ENCODE results near the gene PHYHIPL.

DNA sequence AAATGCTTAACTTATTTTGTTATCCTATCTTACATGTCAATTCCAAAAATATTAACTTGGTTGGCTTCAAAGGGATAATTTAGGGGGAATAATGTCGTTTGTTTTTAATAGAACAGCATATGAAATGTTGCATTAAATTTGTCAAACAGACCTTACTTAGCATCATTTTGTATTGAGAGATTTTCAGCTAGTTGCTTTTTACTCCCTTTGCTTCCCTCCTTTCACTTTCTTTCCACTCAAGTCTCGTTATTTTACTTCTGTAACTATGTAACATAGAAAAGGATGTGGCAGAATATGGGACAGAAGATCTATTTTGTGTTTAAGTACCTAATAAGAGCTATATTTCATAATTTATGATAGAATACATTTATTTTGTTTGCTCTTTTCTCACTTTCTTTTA lies 2.6 kb downstream of the PHYHIPL start:
- TF ChIP-seq, protein P1, sequence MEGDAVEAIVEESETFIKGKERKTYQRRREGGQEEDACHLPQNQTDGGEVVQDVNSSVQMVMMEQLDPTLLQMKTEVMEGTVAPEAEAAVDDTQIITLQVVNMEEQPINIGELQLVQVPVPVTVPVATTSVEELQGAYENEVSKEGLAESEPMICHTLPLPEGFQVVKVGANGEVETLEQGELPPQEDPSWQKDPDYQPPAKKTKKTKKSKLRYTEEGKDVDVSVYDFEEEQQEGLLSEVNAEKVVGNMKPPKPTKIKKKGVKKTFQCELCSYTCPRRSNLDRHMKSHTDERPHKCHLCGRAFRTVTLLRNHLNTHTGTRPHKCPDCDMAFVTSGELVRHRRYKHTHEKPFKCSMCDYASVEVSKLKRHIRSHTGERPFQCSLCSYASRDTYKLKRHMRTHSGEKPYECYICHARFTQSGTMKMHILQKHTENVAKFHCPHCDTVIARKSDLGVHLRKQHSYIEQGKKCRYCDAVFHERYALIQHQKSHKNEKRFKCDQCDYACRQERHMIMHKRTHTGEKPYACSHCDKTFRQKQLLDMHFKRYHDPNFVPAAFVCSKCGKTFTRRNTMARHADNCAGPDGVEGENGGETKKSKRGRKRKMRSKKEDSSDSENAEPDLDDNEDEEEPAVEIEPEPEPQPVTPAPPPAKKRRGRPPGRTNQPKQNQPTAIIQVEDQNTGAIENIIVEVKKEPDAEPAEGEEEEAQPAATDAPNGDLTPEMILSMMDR (IDR thresholded peaks at IDR 0.05; ENCODE audit: insufficient read depth, low read depth, low read length), result no peak
- no peak for TF ChIP-seq EZH2 (IDR thresholded peaks at IDR 0.05; ENCODE audit: insufficient read depth, low read length)
